LNCAP (cell line): ENCODE results near the gene VWA7.

Experiments used
- CTCF ChIP-seq: fragments of 450-650 bp; IDR thresholded peaks from 2 replicates; pipeline ENCODE4 v1.5.1; 2017; ENCODE audit warnings: mild to moderate bottlenecking

Gene VWA7

DNA sequence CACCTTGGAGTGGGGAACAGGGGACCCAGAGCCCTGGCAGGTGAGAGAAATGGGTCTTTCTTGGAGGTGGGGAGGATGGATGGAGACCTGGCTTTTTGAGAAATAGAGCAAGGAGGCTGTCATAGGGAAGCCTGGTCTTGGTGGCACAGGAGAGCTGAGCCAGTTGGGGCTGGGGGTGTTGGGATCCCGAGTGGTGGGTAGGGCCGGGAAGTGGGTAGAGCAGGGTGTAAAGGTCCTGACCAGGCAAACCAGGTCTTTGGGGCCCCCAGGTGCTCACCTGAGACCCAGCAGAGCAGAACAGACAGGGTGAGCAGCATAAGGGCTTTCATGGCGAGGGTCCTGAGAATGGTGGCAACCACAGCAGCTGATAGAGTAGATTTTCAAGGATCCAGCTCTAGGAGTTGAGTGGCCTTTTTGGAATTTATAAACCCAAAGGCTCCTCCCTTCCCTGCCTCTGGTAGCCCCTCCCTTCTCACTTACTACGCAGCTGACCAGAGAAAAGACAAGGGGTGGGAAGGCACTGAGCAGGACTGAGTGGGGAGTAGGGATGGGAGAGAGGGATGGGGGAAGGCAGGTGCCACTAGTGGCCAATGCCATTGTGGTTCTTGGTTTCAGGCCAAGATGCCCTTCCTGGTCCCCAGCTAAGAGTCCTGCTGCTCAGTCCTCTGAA, 55.6 kb downstream of the VWA7 start, which contains the start of gene LY6G6C:
LY6G6C (minus strand) TSS at position 396 of the 670 bp plus-strand sequence; CDS start at position 329, 67 bp downstream.
- no peak for TF ChIP-seq CTCF

GRCh38 chr6:31720196-31720770, 56.8 kb downstream of the VWA7 start:
- TF ChIP-seq CTCF = no peak

GRCh38 chr6:31719001-31719400, 58.1 kb downstream of the VWA7 start:
- TF ChIP-seq CTCF = no peak

- no peak for TF ChIP-seq CTCF
Measured at GRCh38 chr6:31718265-31718664, 58.9 kb downstream of the VWA7 start.

- no peak for TF ChIP-seq CTCF
Measured at GRCh38 chr6:31717499-31718222, 59.5 kb downstream of the VWA7 start.
